GM12873 (cell line): ENCODE results near the gene HAPSTR1.

Source experiments
- CTCF ChIP-seq: IDR thresholded peaks from 2 replicates; pipeline ENCODE4 v1.5.1; 2012; ENCODE audit warnings: low read depth, mild to moderate bottlenecking, moderate library complexity, low read length, control low read depth; ENCODE audit not compliant: insufficient read depth; ENCODE audit errors: missing control alignments

HAPSTR1 gene, protein sequence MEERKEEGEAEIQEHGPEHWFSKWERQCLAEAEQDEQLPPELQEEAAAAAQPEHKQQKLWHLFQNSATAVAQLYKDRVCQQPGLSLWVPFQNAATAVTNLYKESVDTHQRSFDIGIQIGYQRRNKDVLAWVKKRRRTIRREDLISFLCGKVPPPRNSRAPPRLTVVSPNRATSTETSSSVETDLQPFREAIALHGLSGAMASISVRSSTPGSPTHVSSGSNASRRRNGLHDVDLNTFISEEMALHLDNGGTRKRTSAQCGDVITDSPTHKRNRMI

DNA sequence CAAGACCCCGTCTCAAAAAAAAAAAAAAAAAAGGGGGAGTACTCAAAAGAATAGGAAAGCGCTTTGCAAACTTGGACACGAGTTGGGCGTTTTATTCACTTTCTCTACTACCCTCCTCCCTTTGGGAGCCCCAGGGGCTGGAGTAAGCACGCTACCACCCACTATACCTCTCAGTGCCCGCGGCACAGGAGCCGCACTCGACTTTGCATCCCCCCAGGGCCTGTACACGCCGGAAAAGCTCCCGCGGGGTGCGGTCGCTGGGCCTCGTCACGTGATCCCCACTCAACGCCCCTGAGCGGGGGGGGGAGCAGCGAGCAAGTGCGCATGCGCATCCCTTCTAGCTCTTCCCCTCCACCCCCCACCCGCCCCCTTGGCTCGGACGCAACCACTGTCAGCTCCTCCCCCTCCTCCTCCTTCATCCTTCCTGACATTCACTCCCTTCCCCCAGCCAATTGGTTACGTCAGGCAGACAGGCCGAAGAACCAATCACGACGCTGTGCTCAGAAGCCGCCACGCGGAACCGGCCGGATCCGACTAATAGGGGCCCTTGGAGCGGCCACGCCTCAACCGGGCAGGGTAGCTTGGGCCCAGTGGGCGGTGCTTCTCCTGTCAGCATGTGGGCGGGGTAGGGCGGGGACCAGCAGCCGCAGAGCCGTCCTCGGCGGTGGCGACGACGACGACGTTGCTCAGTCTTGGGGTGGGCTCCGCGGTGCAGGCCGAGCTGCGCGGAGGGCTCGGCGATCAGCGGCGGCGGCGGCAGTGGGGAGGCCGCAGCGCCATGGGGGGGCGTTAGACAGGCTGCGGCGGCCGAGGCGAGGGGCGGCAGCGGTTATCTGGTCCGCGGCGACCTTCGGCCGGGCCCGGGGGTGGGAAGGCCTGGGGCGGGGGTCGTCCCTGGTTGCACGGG is at the start of gene HAPSTR1:
Gene HAPSTR1, plus strand, starts transcription at position 685 of the 907 bp plus-strand sequence. CDS start 401 bp downstream, outside the sequence.
- TF ChIP-seq CTCF = no peak

- TF ChIP-seq CTCF = no peak
Measured at GRCh38 chr16:9042533-9042932, 48.9 kb upstream of the HAPSTR1 start.

GRCh38 chr16:9042964-9043680 is 48.3 kb upstream of the HAPSTR1 start:
- TF ChIP-seq CTCF = no peak

DNA sequence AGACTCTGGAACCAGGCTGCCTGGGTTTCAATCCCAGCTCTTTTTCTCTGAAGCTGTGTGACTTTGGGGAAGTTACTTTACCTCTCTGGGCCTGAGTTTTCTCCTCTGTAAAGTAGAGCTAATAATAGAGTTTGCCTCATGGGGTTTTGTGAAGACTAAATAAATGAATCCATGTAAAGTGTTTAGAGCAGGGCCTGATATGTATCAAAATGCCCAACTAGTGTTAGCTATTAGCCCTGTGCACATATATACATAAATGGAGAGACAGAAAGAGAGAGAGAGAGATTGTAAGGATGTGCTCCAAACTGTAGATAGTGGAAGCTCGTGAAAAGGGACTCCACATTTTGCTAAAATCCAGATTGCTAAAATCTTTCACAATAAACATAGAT is 44.8 kb upstream of the HAPSTR1 start:
- TF ChIP-seq CTCF = no peak

- no peak for TF ChIP-seq CTCF
Measured at GRCh38 chr16:9047689-9048301, 43.6 kb upstream of the HAPSTR1 start.

- TF ChIP-seq CTCF = no peak
Measured at GRCh38 chr16:9048302-9048700, 43.1 kb upstream of the HAPSTR1 start.
